HUDEP-2 (cell line): ENCODE measurements around the gene TOMM20.
A peak's percentile ranks its signal among the peaks of the same experiment; 100 is the strongest.

Source experiments
- DNase-seq, 76 experiments: peaks; one replicate each; lab custom pipeline; 2025; ENCODE audit not compliant: unreplicated experiment in 76 of 76; lab: John Stamatoyannopoulos, UW

The TOMM20 gene

GRCh38 chr1:235136111-235136510 lies 7.5 kb upstream of the TOMM20 start:
- DNase-seq, result peak in 14 of 76 experiments; percentile 5 to 40 (median 24)

- DNase-seq, result no peak
Measured at GRCh38 chr1:235134171-235134570, 5.5 kb upstream of the TOMM20 start.

DNA sequence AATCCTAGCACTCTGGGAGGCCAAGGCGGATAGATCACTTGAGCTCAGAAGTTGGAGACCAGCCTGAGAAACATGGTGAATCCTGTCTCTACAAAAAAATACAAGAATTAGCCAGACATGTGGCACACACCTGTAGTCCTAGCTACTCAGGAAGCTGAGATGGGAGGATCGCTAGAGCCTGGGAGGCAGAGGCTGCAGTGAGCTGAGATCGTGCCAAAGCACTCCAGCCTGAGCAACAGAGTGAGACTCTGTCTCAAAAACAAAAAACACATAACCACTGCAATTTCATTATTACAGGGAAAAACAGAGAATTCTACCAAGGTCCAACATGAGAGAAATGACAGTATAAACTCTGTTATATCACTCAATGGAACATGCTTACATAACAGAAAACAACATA lies 4.4 kb upstream of the TOMM20 start:
- DNase-seq, result no peak

GRCh38 chr1:235131961-235132360 lies 3.3 kb upstream of the TOMM20 start:
- DNase-seq, result no peak

DNA sequence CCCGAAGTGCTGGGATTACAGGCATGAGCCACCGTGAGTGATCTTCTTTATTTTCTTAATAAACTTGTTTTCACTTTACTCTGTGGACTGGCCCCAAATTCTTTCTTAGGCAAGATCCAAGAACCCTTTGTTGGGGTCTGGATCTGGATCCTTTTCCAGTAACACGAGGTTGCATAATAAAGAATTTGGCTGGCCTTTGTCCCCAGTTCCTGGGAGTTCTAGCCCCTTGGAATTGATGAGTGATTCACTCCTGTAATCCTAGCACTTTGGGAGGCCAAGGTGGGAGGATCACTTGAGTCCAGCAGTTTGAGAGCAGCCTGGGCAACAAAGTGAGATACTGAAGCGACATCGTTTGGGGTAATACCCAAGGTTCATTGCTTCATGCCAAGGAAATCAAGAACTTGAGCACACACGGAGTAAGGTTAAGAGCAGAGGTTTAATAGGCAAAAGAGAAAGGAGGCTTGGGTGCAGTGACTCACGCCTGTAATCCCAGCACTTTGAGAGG lies 2.2 kb upstream of the TOMM20 start:
- no peak for DNase-seq

DNA sequence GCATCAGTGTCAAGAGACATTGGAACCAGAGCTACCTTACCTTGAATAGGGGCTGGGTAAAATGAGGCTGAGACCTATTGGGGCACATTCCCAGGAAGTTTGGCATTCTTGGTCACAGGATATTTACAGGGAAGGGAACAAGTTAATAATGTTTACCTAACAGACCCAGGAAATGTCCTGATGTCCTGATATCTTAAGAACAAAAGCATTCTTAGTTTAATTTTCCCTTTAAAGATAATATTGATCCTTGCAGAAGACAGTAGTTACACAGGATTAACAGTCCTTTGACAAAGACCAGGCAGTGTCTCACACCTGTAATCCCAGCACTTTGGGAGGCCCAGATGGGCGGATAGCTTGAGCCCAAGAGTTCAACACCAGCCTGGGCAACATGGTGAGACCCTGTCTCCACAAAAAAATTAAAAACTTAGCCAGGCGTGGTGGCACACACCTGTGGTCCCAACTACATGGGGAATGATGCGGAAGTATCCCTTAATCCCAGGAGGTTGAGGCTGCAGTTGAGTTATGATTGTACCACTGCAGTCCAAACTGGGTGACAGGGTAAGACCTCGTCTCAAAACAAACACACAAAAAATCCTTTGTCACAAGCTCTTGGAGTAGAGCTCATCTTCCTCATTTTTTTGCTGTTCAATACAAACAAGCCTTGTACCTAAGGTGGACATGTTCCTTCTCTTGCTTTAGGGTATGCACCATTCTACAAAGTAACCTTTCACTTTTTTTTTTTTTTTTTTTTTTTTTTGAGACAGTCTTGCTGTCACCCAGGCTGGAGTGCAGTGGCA lies 1.3 kb upstream of the TOMM20 start:
- DNase-seq, result no peak

GRCh38 chr1:235127732-235128455 lies 743 bp downstream of the TOMM20 start:
- DNase-seq, result peak in 3 of 76 experiments; percentile 6 to 41 (median 14)

DNA sequence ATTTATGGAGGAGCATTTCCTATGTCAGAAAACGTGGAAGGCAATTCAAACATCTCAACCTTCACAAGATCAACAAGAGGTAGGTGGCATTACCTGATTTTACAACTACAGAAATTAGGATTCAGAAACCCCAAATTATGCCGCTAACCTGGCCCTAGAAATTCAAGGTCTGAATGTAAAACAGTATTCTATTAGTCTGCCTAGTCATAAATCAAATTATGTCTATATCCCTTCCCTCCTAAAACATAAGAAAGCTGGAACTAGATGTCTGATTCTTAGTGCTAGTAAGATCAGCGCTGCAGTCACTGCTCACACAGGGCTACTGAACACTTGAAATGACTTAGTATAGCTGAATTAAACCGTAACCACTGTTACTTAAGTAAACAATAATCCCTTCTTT lies 1.4 kb downstream of the TOMM20 start:
- DNase-seq, result no peak

GRCh38 chr1:235124665-235125064 lies 4.0 kb downstream of the TOMM20 start:
- DNase-seq, result no peak

GRCh38 chr1:235124111-235124510 lies 4.5 kb downstream of the TOMM20 start:
- DNase-seq, result no peak

- DNase-seq, result no peak
Measured at GRCh38 chr1:235122348-235122747, 6.3 kb downstream of the TOMM20 start.

- DNase-seq, result peak in 11 of 76 experiments; percentile 0 to 59 (median 25)
Measured at GRCh38 chr1:235113183-235113917, 15.3 kb downstream of the TOMM20 start.

GRCh38 chr1:235112297-235113182 lies 16.1 kb downstream of the TOMM20 start:
- DNase-seq, result no peak

DNA sequence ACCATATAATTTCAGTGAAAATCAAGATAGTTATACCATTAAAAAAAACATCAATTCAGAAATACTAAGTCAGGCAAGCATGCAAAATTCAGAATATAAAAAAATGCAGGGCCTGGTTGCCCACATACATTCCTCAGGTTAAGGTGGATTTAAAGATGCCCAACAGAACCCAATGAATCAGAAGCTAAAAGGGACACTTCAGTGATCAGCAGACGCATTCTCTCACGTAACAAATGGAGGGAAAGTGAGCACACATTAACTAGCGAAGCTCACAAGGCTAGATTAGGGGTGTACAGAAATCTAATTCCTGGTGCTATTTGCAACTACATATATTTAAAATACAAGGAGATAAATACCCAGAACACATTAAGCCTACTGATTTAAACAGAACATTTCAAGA lies 17.5 kb downstream of the TOMM20 start:
- DNase-seq, result no peak

- DNase-seq, result no peak
Measured at GRCh38 chr1:235108876-235109275, 19.8 kb downstream of the TOMM20 start.

GRCh38 chr1:235108185-235108593 lies 20.4 kb downstream of the TOMM20 start:
- no peak for DNase-seq

- no peak for DNase-seq
Measured at GRCh38 chr1:235107368-235108184, 21.1 kb downstream of the TOMM20 start.

- no peak for DNase-seq
Measured at GRCh38 chr1:235106457-235106856, 22.2 kb downstream of the TOMM20 start.
